CD4-positive, alpha-beta T cell (primary cell): ENCODE data around the gene DLG5. TPM values are rescaled to one million over a fixed set of nuclear protein-coding genes. Genes with fewer than 3 reads are reported as not detected.

Experiments
- ATAC-seq: fragments of 200-7000 bp; cut with Tn5 transposase; one replicate; pipeline ENCODE4 v1.10.0; 2022; ENCODE audit warnings: mild to moderate bottlenecking; ENCODE audit not compliant: poor library complexity
- CTCF ChIA-PET: fragments of 350-600 bp; sonication (Branson Sonifier 250); formaldehyde crosslinking; loops from one replicate; lab custom pipeline; 2021; ENCODE audit warnings: antibody characterized with exemption, inconsistent platforms; lab: Charles Lee
- POLR2A ChIA-PET: fragments of 350-600 bp; sonication (Branson Sonifier 250); formaldehyde crosslinking; loops from one replicate; lab custom pipeline; 2021; ENCODE audit warnings: antibody characterized with exemption, inconsistent platforms; lab: Charles Lee
- DNase-seq, 14 experiments: peaks; one replicate each; pipeline ENCODE4 v3.0.0-alpha.2; 2013 to 2020; ENCODE audit warnings: mixed read lengths in 2 of 14
- H3K27ac ChIP-seq, 2 donors: one replicate each; pipeline versions ENCODE4 v1.5.1 to v1.7.0; 2013; ENCODE audit warnings: low read length in 2 of 2, low read depth in 1 of 2, mild to moderate bottlenecking in 1 of 2
- H3K27me3 ChIP-seq, 2 experiments: 1 replicate in 1 of 2; 2 replicates in 1 of 2; pipeline versions ENCODE4 v1.6.1 to v1.7.0; 2013; ENCODE audit warnings: low read length in 2 of 2, control low read depth in 1 of 2, mild to moderate bottlenecking in 1 of 2, moderate library complexity in 1 of 2; ENCODE audit not compliant: insufficient read depth in 2 of 2, control insufficient read depth in 1 of 2
- H3K36me3 ChIP-seq: one replicate; pipeline ENCODE4 v1.6.1; 2013; ENCODE audit warnings: low read length, control low read depth; ENCODE audit not compliant: insufficient read depth
- H3K4me1 ChIP-seq: one replicate; pipeline ENCODE4 v1.6.1; 2013; ENCODE audit warnings: low read length, control low read depth; ENCODE audit not compliant: insufficient read depth
- H3K4me3 ChIP-seq: one replicate; pipeline ENCODE4 v1.5.1; 2013; ENCODE audit warnings: mild to moderate bottlenecking, low read length, moderate library complexity
- H3K9me3 ChIP-seq, 2 experiments: 1 replicate in 1 of 2; 2 replicates in 1 of 2; pipeline versions ENCODE4 v1.6.1 to v1.7.0; 2013; ENCODE audit warnings: low read length in 2 of 2, mild to moderate bottlenecking in 2 of 2, control low read depth in 1 of 2, moderate library complexity in 1 of 2; ENCODE audit not compliant: control insufficient read depth in 1 of 2, insufficient read depth in 1 of 2
- H3K27ac Mint-ChIP-seq: one replicate; pipeline ENCODE4 v1.8.0; 2020; ENCODE audit warnings: mixed read lengths
- H3K27me3 Mint-ChIP-seq: one replicate; pipeline ENCODE4 v1.8.0; 2021; ENCODE audit warnings: mixed read lengths
- H3K36me3 Mint-ChIP-seq: one replicate; pipeline ENCODE4 v1.8.0; 2021; ENCODE audit warnings: low read depth, mixed read lengths
- H3K4me1 Mint-ChIP-seq: one replicate; pipeline ENCODE4 v1.8.0; 2021; ENCODE audit warnings: low read depth, mixed read lengths
- H3K4me3 Mint-ChIP-seq: one replicate; pipeline ENCODE4 v1.8.0; 2020; ENCODE audit warnings: mild to moderate bottlenecking, mixed read lengths
- H3K9me3 Mint-ChIP-seq: one replicate; pipeline ENCODE4 v1.8.0; 2020; ENCODE audit warnings: mixed read lengths
- CTCF ChIP-seq: fragments of 200-600 bp; IDR thresholded peaks from one replicate; pipeline ENCODE4 v1.8.0; 2022; ENCODE audit warnings: antibody characterized with exemption, mild to moderate bottlenecking
- intact Hi-C, 2 experiments: fragments of 100-400 bp; cut with DNase I in 1 of 2; cut with micrococcal nuclease in 1 of 2; formaldehyde crosslinking; loops; one replicate each; pipeline versions ENCODE4 v1.15.1 to v1.9.0; 2023 to 2025; cut with DNase I, micrococcal nuclease
- total RNA-seq, 174 experiments: library from RNA in 2 of 174; stranded (reverse) in 2 of 174; gene quantifications; one replicate each; pipeline ENCODE4 v1.2.3 and lab custom pipeline; 2021 to 2026

The DLG5 gene
- total RNA-seq, 2 experiments from 2014 or later: 7.1 to 7.4 TPM

DNA sequence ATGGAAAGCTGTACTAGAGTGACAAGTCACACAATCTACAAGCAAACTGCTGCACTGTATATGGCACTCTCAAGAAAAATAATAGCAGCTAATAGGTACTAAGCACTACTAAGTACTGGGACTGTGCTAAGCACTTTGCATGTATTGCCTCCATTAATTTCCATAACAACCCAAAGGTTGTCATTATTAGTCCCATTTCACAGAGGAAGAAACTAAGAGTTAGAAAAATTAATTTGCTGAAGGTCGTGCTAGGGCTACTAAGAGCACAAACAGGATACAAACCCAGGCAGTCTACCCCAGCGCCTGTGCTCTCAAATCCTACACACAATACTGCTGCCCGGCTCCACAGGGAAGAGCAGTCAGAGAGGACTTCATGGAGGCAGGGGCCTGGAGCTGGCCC is 51.7 kb downstream of the DLG5 start:
- no peak for DNase-seq
- intact Hi-C loops: no loop called here
- Histone ChIP-seq H3K4me1 (peaks cover 30% of the 10 kb centered on the region), H3K9me3 (no peaks in the 10 kb centered on the region), H3K4me3 (no peak overlapping the region), H3K27ac (no peak overlapping the region), H3K27me3 (no peaks in the 10 kb centered on the region), H3K36me3 (no peaks in the 10 kb centered on the region)
- no peaks in the 10 kb centered on the region for H3K27me3 Mint-ChIP-seq
- H3K27ac Mint-ChIP-seq: no peak overlapping the region
- H3K36me3 Mint-ChIP-seq: no peaks in the 10 kb centered on the region
- POLR2A ChIA-PET: no interaction called here
- CTCF ChIA-PET: no interaction called here
- H3K9me3 Mint-ChIP-seq: no peaks in the 10 kb centered on the region
- no peak overlapping the region for H3K4me3 Mint-ChIP-seq
- no peaks in the 10 kb centered on the region for H3K4me1 Mint-ChIP-seq
- TF ChIP-seq CTCF: no peak
- ATAC-seq: no peak

DNA sequence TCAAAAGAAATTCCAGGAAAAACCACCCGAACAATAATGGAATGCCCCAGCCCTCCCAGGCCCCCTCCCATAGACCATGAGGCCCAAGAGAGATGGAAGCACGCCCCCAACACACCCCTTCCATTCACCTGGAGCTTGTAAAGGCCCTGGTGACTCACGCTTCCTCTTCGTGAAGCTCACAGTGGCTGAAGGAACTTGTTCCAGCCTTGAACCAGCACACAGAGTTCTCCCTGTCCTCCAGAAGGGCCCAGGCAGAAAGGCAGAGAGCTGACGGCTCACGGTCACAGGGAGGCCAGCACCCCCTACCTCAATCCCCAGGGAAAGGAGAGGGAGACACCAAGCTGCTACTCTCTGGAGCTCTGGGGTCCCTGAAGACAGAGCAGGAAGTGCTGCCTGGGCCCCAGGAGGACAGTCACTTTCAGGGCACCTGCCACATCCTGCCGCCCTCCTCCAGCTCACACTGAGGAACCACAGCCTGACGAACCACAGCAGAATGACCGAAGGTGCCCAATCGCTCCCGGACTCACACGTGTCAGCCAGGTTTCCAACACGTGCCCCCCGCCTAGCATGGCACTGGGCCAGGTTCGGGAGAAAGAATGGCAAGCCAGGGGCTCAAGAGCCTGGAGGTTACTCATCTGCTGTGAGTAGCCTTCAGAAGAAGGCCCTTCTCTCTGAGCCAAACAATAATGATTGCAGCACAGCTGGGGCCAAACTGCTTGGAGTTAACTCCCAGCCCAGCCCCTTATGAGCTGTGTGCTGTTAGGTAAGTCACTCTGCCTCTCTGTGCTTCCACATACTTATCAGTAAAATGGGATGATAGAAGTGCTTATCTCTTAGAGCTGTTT is 52.8 kb downstream of the DLG5 start:
- H3K4me1 ChIP-seq: peaks cover 30% of the 10 kb centered on the region
- TF ChIP-seq CTCF: no peak
- no peak overlapping the region for H3K4me3 ChIP-seq
- H3K27ac Mint-ChIP-seq: no peak overlapping the region
- CTCF ChIA-PET: no interaction called here
- no peak overlapping the region for H3K4me3 Mint-ChIP-seq
- ATAC-seq (peak; percentile 40), DNase-seq (peak in 8 of 14 experiments; percentile 6 to 61 (median 18))
- no peaks in the 10 kb centered on the region for H3K36me3 ChIP-seq
- no peaks in the 10 kb centered on the region for H3K27me3 ChIP-seq
- H3K36me3 Mint-ChIP-seq: no peaks in the 10 kb centered on the region
- H3K9me3 Mint-ChIP-seq: no peaks in the 10 kb centered on the region
- H3K9me3 ChIP-seq: no peaks in the 10 kb centered on the region
- POLR2A ChIA-PET: no interaction called here
- no peaks in the 10 kb centered on the region for H3K27me3 Mint-ChIP-seq
- intact Hi-C loops: no loop called here
- H3K4me1 Mint-ChIP-seq: no peaks in the 10 kb centered on the region
- no peak overlapping the region for H3K27ac ChIP-seq

DNA sequence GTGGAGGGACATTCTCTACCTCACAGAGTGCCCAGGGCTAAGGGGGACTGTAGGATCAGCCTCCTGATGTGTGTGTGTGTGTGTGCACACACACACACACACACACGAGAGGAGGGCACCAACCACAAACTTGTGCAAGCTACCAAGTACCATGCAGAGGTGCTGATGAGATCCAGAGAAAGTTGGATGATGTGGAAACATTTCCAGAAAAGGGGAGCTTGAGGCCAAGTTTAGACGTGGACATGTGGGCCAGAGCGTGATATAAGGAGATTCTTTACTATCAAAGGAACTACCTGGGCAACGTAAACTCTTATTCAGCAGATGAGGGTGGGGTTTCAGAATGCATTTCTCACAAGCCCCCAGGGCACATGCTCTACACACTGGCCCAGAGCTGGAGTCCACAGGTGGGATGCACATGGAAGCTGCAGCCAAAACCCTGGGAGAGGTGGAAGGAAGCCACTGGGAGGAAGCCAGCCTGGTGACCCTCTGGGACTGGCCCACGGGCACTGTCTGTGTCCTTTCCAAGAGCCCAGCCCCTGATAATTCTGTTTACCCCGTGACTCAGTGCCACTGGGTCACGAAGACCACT is 53.5 kb downstream of the DLG5 start:
- H3K4me1 ChIP-seq: peaks cover 25% of the 10 kb centered on the region
- H3K27me3 ChIP-seq: no peaks in the 10 kb centered on the region
- CTCF ChIA-PET: no interaction called here
- DNase-seq: no peak
- Mint-ChIP-seq H3K27me3 (no peaks in the 10 kb centered on the region), H3K36me3 (no peaks in the 10 kb centered on the region), H3K4me3 (no peak overlapping the region), H3K27ac (no peak overlapping the region), H3K9me3 (no peaks in the 10 kb centered on the region), H3K4me1 (no peaks in the 10 kb centered on the region)
- H3K36me3 ChIP-seq: no peaks in the 10 kb centered on the region
- POLR2A ChIA-PET: no interaction called here
- no peak for ATAC-seq
- TF ChIP-seq CTCF: no peak
- H3K9me3 ChIP-seq: no peaks in the 10 kb centered on the region
- no peak overlapping the region for H3K4me3 ChIP-seq
- intact Hi-C loops: no loop called here
- no peak overlapping the region for H3K27ac ChIP-seq
